OCI-LY7 (cell line): ENCODE measurements around the gene GMPS. TPM values are rescaled to one million over a fixed set of nuclear protein-coding genes. Genes with fewer than 3 reads are reported as not detected.
"Not testable (repeated sequence)": the region's sequence is repeated elsewhere in the genome, so short reads cannot be mapped to it uniquely, and the experiment has no call there.

Source experiments
- BruUV-seq: library from RNA; stranded (reverse); fragments of 400-500 nt; replicated peaks from 2 replicates; lab custom pipeline; 2021; lab: Mats Ljungman, UMichigan
- CTCF ChIA-PET: fragments of 300-600 bp; sonication (Branson Sonifier 250); formaldehyde crosslinking; loops from one replicate; lab custom pipeline; 2022; ENCODE audit warnings: antibody characterized with exemption; ENCODE audit not compliant: unreplicated experiment; lab: Charles Lee
- POLR2A ChIA-PET: fragments of 300-600 bp; sonication (Branson Sonifier 250); formaldehyde crosslinking; loops from one replicate; lab custom pipeline; 2022; ENCODE audit warnings: antibody characterized with exemption; lab: Charles Lee
- DNase-seq: peaks from one replicate; pipeline ENCODE4 v3.0.0-alpha.2; 2015; ENCODE audit warnings: low spot score
- H2AFZ ChIP-seq: fragments of 200-600 bp; sonication (generic), shearing (Covaris generic); 2 replicates; pipeline ENCODE4 v1.6.1; 2014; ENCODE audit warnings: mild to moderate bottlenecking, antibody characterized with exemption, low read length, moderate library complexity
- H3K27ac ChIP-seq: fragments of 200-600 bp; sonication (generic); 2 replicates; pipeline ENCODE4 v1.5.1; 2014; ENCODE audit warnings: mixed run types, low read depth, mild to moderate bottlenecking, moderate library complexity, low read length, inconsistent platforms; ENCODE audit not compliant: poor library complexity, severe bottlenecking
- H3K36me3 ChIP-seq: fragments of 200-600 bp; sonication (generic); 2 replicates; pipeline ENCODE4 v1.6.1; 2014; ENCODE audit warnings: mild to moderate bottlenecking, antibody characterized with exemption, low read length, moderate library complexity, mixed read lengths; ENCODE audit not compliant: insufficient read depth
- H3K4me1 ChIP-seq: fragments of 200-600 bp; sonication (generic); 2 replicates; pipeline ENCODE4 v1.5.1; 2014; ENCODE audit warnings: mild to moderate bottlenecking, low read length; ENCODE audit not compliant: insufficient read depth, poor library complexity, severe bottlenecking
- H3K4me2 ChIP-seq: fragments of 200-600 bp; sonication (generic); 2 replicates; pipeline ENCODE4 v1.6.1; 2014; ENCODE audit warnings: mild to moderate bottlenecking, low read length
- H3K4me3 ChIP-seq: fragments of 200-600 bp; sonication (generic); 2 replicates; pipeline ENCODE4 v1.5.1; 2014; ENCODE audit warnings: mild to moderate bottlenecking, low read depth, low read length; ENCODE audit not compliant: poor library complexity, severe bottlenecking
- H3K79me2 ChIP-seq: fragments of 200-600 bp; sonication (generic); 2 replicates; pipeline ENCODE4 v1.6.1; 2016; ENCODE audit warnings: low read depth, mild to moderate bottlenecking, low read length, moderate library complexity, mixed read lengths; ENCODE audit not compliant: insufficient read depth
- H3K9me2 ChIP-seq: fragments of 200-600 bp; sonication (generic); 2 replicates; pipeline ENCODE4 v1.6.1; 2016; ENCODE audit warnings: mild to moderate bottlenecking, low read length, mixed read lengths; ENCODE audit not compliant: insufficient read depth
- H3K9me3 ChIP-seq: fragments of 200-600 bp; sonication (generic); 2 replicates; pipeline ENCODE4 v1.6.1; 2014; ENCODE audit warnings: mild to moderate bottlenecking, mixed run types, low read length, mixed read lengths
- H4K20me1 ChIP-seq: fragments of 200-600 bp; sonication (generic); 2 replicates; pipeline ENCODE4 v1.6.1; 2014; ENCODE audit warnings: mild to moderate bottlenecking, antibody characterized with exemption, low read length, moderate library complexity, mixed read lengths; ENCODE audit not compliant: insufficient read depth
- EZH2phosphoT487 ChIP-seq: fragments of 200-600 bp; sonication (generic); IDR thresholded peaks from 2 replicates; pipeline ENCODE4 v1.6.1; 2018; ENCODE audit warnings: low read depth, borderline replicate concordance, mild to moderate bottlenecking, mixed run types, antibody characterized with exemption, low read length, moderate library complexity, mixed read lengths
- intact Hi-C: fragments of 100-400 bp; cut with micrococcal nuclease; formaldehyde crosslinking; loops from one replicate; pipeline ENCODE4 v1.10.0; 2022; ENCODE audit not compliant: unreplicated experiment
- total RNA-seq, 2 experiments: library from RNA; depleted of rRNA in 1 of 2; stranded (reverse); fragments of >200 nt in 1 of 2; shearing (Covaris generic) in 1 of 2; gene quantifications; 2 replicates each; pipeline ENCODE4 v1.2.3, GENCODE V29; 2014 to 2022
- TF ChIP-seq, protein P1 (sequence below): fragments of 200-600 bp; sonication (generic); conservative IDR thresholded peaks from 2 replicates; pipeline ENCODE4 v1.5.1; 2014; ENCODE audit warnings: mild to moderate bottlenecking, antibody characterized with exemption, low read length, moderate library complexity, mixed read lengths

Gene GMPS
- total RNA-seq, 2 experiments from 2014 or later: 37.6 to 116 TPM

- no peak overlapping the region for H2AFZ ChIP-seq
- no TSS peak for BruUV-seq
- no peaks in the 10 kb centered on the region for H3K9me3 ChIP-seq
- ChIA-PET POLR2A (no interaction called here), CTCF (no interaction called here)
- TF ChIP-seq, protein P1, sequence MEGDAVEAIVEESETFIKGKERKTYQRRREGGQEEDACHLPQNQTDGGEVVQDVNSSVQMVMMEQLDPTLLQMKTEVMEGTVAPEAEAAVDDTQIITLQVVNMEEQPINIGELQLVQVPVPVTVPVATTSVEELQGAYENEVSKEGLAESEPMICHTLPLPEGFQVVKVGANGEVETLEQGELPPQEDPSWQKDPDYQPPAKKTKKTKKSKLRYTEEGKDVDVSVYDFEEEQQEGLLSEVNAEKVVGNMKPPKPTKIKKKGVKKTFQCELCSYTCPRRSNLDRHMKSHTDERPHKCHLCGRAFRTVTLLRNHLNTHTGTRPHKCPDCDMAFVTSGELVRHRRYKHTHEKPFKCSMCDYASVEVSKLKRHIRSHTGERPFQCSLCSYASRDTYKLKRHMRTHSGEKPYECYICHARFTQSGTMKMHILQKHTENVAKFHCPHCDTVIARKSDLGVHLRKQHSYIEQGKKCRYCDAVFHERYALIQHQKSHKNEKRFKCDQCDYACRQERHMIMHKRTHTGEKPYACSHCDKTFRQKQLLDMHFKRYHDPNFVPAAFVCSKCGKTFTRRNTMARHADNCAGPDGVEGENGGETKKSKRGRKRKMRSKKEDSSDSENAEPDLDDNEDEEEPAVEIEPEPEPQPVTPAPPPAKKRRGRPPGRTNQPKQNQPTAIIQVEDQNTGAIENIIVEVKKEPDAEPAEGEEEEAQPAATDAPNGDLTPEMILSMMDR: no peak
- no peak for TF ChIP-seq EZH2phosphoT487
- H3K4me1 ChIP-seq: no peaks in the 10 kb centered on the region
- intact Hi-C loops: no loop called here
- H3K27ac ChIP-seq: no peak overlapping the region
- H3K9me2 ChIP-seq: no peaks in the 10 kb centered on the region
- H4K20me1 ChIP-seq: no peaks in the 10 kb centered on the region
- no peak overlapping the region for H3K4me2 ChIP-seq
- no peaks in the 10 kb centered on the region for H3K79me2 ChIP-seq
- no peak for DNase-seq
- no peaks in the 10 kb centered on the region for H3K36me3 ChIP-seq
- H3K4me3 ChIP-seq: no peak overlapping the region
Observed at GRCh38 chr3:155960060-155960459, 89.6 kb downstream of the GMPS start.

DNA sequence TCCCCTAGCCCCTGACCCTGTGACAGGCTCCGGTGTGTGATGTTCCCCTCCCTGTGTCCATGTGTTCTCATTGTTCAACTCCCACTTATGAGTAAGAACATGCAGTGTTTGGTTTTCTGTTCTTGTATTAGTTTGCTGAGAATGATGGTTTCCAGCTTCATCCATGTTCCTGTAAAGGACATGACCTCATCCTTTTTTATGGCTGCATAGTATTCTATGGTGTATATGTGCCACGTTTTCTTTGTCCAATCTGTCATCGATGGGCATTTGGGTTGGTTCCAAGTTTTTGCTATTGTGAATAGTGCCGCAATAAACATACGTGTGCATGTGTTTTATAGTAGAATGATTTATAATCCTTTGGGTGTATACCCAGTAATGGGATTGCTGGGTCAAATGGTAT lies 90.6 kb downstream of the GMPS start:
- H3K36me3 ChIP-seq, H3K4me3 ChIP-seq, DNase-seq, H3K79me2 ChIP-seq, intact Hi-C loops, BruUV-seq, H3K4me2 ChIP-seq, H3K4me1 ChIP-seq, H3K9me3 ChIP-seq, H4K20me1 ChIP-seq, H3K9me2 ChIP-seq, CTCF ChIA-PET, H2AFZ ChIP-seq, H3K27ac ChIP-seq: not testable (repeated sequence)
- POLR2A ChIA-PET: interaction anchor here (0.6 kb wide), 1 partner anchor 188 kb away, joined by 4 read pairs; no protein-coding TSS in a partner anchor

DNA sequence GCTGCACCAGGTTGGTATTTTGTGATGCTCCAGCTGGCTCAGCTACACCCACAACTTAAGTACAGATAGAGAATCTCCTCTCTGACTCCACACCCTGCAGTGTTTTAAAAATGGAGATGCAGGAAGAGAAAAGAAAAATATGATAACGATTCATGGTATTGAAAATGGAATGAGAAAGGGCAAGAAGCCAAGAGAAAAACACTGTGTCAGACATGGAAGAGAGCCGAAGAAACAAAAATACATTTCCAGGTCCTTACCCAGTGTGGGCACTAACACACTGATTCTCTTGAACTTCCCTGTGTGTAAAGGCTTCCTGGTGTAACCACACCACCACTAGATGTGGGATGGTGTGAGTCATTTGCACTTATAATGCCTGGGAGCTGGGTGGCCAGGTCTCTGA lies 93.1 kb downstream of the GMPS start:
- Histone ChIP-seq H2AFZ (no peak overlapping the region), H3K4me1 (no peaks in the 10 kb centered on the region), H3K4me2 (no peak overlapping the region), H3K9me3 (no peaks in the 10 kb centered on the region), H3K4me3 (no peak overlapping the region), H3K9me2 (no peaks in the 10 kb centered on the region), H3K27ac (no peak overlapping the region), H3K79me2 (no peaks in the 10 kb centered on the region), H3K36me3 (no peaks in the 10 kb centered on the region), H4K20me1 (no peaks in the 10 kb centered on the region)
- intact Hi-C loops: no loop called here
- CTCF ChIA-PET: no interaction called here
- POLR2A ChIA-PET: no interaction called here
- BruUV-seq: no TSS peak
- no peak for TF ChIP-seq EZH2phosphoT487
- TF ChIP-seq, protein P1: no peak
- no peak for DNase-seq
